Stimulated activated CD8-positive, alpha-beta memory T cell treated with anti-CD3 and anti-CD28 coated beads, Interleukin-7, amount 100 ng/mL, for 48 hours (primary cell): ENCODE measurements around the gene ANKRD13B.

Experiments used
- DNase-seq, 2 donors: peaks; one replicate each; pipeline ENCODE4 v3.0.0-alpha.2; 2020; ENCODE audit warnings: low read depth in 1 of 2; ENCODE audit errors: extremely low read depth in 1 of 2

The ANKRD13B gene

GRCh38 chr17:29616300-29617048 is 23.5 kb downstream of the ANKRD13B start:
- no peak for DNase-seq

- DNase-seq, result peak; percentile 78 to 88
Observed at GRCh38 chr17:29617125-29617480, 24.2 kb downstream of the ANKRD13B start.

- DNase-seq, result peak; percentile 76 to 84
Observed at GRCh38 chr17:29617481-29618271, 24.7 kb downstream of the ANKRD13B start.

- DNase-seq, result no peak
Observed at GRCh38 chr17:29618272-29619065, 25.5 kb downstream of the ANKRD13B start.

GRCh38 chr17:29619251-29619650 is 26.3 kb downstream of the ANKRD13B start:
- DNase-seq, result no peak

- DNase-seq, result no peak
Observed at GRCh38 chr17:29620271-29620670, 27.3 kb downstream of the ANKRD13B start.

- no peak for DNase-seq
Observed at GRCh38 chr17:29620779-29621500, 28.0 kb downstream of the ANKRD13B start.

- DNase-seq, result no peak
Observed at GRCh38 chr17:29621751-29622194, 28.8 kb downstream of the ANKRD13B start.

- DNase-seq, result peak in 1 of 2 donors; percentile 42
Observed at GRCh38 chr17:29622337-29623282, 29.7 kb downstream of the ANKRD13B start, which contains the start of gene CORO6. TSS of gene CORO6 (minus strand) at chr17:29622912. CDS start at chr17:29621421, 1,491 bp downstream.

- no peak for DNase-seq
Observed at GRCh38 chr17:29623283-29623647, 30.3 kb downstream of the ANKRD13B start.

- no peak for DNase-seq
Observed at GRCh38 chr17:29624586-29624985, 31.7 kb downstream of the ANKRD13B start.

- no peak for DNase-seq
Observed at GRCh38 chr17:29625037-29625750, 32.3 kb downstream of the ANKRD13B start.

- no peak for DNase-seq
Observed at GRCh38 chr17:29627951-29628350, 35.0 kb downstream of the ANKRD13B start.

- no peak for DNase-seq
Observed at GRCh38 chr17:29628644-29629043, 35.7 kb downstream of the ANKRD13B start.

- no peak for DNase-seq
Observed at GRCh38 chr17:29629839-29630238, 36.9 kb downstream of the ANKRD13B start.

GRCh38 chr17:29630630-29631193 is 37.8 kb downstream of the ANKRD13B start:
- DNase-seq, result no peak

GRCh38 chr17:29633886-29634285 is 41.0 kb downstream of the ANKRD13B start:
- no peak for DNase-seq

GRCh38 chr17:29640413-29640812 is 47.5 kb downstream of the ANKRD13B start:
- no peak for DNase-seq
